Tibial nerve (tissue), 4 donors: Measurements from ENCODE around the gene PPP1R12A.

Experiments used
- EP300 ChIP-seq, 2 donors: sonication (generic); formaldehyde crosslinking; IDR thresholded peaks; one replicate each; pipeline ENCODE4 v1.6.1; 2017; ENCODE audit warnings: antibody characterized with exemption in 2 of 2, mild to moderate bottlenecking in 1 of 2
- POLR2A ChIP-seq, 2 donors: fragments of 450-650 bp; IDR thresholded peaks; one replicate each; pipeline ENCODE4 v1.6.1; 2017; ENCODE audit warnings: antibody characterized with exemption in 2 of 2, mild to moderate bottlenecking in 2 of 2, moderate library complexity in 2 of 2
- TF ChIP-seq, protein P1 (sequence below), 5 experiments: fragments of 200-600 bp in 3 of 5; fragments of 450-650 bp in 2 of 5; sonication (generic) in 3 of 5; IDR thresholded peaks; one replicate each; pipeline ENCODE4 v1.5.1; 2016 to 2019; ENCODE audit warnings: antibody characterized with exemption in 5 of 5, mild to moderate bottlenecking in 3 of 5, moderate library complexity in 2 of 5

DNA sequence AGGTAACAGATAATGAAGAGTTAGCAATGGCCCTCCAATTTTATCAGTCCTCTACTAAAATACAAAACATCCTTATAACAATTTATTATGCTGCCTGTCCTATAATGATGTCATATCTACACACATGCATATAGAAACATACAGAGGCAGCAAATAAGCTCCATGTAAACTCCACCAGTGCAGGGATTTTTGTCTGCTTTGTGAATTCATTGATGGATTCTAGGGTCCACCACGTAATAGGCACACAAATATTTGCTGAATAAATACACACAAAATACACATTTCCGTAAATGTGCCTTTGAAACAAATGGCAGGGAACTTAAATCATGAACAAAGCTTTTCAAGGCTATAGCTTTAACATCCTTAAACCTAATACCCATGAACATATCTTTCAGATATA lies 34.7 kb downstream of the PPP1R12A start:
- TF ChIP-seq, protein P1, sequence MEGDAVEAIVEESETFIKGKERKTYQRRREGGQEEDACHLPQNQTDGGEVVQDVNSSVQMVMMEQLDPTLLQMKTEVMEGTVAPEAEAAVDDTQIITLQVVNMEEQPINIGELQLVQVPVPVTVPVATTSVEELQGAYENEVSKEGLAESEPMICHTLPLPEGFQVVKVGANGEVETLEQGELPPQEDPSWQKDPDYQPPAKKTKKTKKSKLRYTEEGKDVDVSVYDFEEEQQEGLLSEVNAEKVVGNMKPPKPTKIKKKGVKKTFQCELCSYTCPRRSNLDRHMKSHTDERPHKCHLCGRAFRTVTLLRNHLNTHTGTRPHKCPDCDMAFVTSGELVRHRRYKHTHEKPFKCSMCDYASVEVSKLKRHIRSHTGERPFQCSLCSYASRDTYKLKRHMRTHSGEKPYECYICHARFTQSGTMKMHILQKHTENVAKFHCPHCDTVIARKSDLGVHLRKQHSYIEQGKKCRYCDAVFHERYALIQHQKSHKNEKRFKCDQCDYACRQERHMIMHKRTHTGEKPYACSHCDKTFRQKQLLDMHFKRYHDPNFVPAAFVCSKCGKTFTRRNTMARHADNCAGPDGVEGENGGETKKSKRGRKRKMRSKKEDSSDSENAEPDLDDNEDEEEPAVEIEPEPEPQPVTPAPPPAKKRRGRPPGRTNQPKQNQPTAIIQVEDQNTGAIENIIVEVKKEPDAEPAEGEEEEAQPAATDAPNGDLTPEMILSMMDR (IDR thresholded peaks at IDR 0.05), result no peak
- TF ChIP-seq EP300 (IDR thresholded peaks at IDR 0.05) (no peak), POLR2A (IDR thresholded peaks at IDR 0.05) (no peak)
